ENCODE results near the gene ASL.
A peak's percentile ranks its signal among the peaks of the same experiment; 100 is the strongest.
"Not testable (repeated sequence)": the region's sequence is repeated elsewhere in the genome, so short reads cannot be mapped to it uniquely, and the experiment has no call there.

ASL gene

DNA sequence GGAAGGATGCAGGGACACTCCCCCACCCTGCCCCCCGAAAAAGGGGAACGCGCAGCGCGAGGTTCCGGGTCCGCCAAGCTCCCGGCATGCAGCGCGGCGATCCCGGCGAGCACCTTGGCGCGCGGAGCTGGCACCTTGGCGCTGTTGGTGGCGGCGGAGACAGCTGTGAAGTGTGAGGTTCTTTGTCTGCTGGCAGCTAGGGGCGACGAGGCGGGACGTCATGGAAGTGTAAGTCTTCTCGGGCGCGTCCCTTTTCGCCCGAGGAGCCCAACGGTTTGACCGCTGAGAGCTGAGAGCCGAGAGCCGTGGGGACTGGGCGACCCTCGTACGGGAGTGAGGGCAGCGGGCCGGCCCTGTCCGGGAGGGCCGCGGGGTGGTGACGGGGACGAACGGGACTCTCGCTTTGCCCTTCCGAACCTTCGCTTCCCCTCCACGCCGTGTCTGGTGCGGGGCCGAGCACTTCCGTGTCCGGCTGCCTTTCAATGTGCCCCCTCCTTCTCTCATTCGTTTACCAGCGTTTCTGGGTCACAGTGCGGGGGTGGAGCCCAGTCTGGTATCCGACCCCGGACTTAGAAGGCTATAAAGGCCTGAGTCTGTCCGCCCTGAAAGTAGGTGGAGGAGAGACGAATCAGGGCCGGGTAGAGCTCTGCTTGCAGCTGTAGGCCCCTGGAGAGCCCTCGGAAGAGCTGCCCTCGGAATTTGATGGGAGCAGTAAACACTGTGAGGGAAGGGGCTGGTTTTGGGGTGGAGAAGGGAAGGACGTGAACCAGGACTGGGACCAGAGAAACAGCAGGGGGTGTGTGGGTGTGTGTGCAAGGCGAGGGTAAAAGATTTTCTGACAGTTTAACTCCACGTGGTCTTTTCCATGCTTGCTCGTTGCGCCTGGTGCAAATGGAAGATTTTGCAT is 39.4 kb downstream of the ASL start, which contains the start of gene CRCP:
Gene CRCP, plus strand, starts transcription at position 105 of the 907 bp plus-strand sequence. Its CDS starts 116 bp downstream, at position 221.
- Histone ChIP-seq H3K27ac (peak within 1 kb of the TSS; percentile 42 to 99 (median 95)), H3K4me3 (peak within 1 kb of the TSS; percentile 77 to 94 (median 85))

DNA sequence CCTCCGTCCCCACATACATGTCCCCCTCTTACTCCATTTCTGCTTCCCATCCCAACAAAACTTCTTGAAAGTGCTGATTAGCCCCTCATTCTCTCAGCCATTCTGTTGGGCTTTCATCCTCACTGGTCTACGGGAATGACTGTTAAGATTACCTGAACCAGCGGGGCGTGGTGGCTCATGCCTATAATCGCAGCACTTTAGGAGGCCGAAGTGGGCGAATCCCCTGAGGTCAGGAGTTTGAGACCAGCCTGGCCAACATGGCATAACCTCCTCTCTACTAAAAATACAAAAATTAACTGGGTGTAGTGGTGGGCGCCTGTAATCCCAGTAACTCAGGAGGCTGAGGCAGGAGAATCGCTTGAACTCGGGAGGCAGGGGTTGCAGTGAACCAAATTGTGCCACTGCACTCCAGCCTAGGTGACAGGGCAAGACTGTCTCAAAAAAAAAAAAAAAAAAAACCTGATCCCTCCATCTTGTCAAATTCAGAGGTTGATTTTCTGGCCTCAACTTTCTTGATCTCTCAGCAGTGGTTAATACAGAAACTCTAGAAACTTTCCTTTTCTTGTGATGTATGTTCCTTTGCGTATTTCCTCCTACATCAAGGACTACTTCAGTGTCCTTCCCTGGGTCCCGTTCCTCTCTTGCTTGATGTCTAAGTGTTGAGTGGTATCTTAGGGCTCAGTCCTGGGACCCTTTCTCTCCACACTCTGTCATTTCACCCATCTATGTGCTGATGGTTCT is 41.2 kb downstream of the ASL start:
- H3K27ac ChIP-seq, H3K4me3 ChIP-seq: not testable (repeated sequence)

DNA sequence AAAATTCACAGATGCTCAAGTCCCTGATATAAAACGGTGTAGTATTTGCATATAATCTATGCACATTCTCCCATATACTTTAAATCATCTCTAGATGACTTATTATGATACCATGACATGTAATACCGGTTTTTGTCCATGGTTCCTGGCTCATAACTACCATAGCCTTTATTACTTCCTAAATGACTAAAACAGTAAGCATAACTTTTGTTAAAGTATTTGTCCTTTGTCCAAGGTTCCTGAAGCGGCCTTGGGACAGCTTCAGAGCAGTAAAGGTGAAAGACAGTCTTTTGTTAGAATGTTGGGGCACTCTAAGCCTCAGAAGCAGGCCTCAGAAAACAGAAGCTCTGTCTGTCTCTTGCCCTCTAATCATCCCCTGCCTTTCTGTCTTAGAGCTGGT is 43.0 kb downstream of the ASL start:
- no peak overlapping the region for H3K4me3 ChIP-seq
- H3K27ac ChIP-seq: peak overlapping the region in 5 of 21 experiments; percentile 2 to 49 (median 47)

DNA sequence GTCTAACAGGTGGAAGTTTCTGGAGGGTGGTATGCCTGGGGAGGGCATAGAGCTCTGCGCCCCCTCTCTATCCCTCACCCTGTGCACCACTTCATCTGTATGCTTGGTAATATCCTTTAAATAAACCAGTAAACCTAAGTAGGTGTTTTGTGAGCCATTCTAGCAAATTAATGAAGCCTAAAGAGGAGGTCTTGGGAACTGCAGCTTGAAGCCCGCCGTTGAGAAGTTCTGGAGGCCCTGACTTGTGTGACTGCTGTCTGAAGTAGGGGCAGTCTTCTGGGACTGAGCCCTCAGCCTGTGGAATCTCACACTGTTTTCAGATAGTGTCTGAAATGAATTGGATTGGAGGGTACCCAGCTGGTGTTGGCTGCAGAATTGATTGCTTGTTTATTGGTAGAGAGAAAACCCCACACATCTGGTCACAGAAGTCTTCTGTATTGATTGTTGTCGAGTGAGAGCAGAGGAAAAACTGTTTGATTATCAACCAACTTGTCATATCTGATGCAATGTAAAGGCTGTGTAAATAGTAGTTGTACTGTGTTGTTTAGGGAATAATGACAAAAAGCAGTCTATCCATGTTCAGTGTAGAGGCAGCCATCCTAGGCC is 43.7 kb downstream of the ASL start:
- peak overlapping the region in 5 of 21 experiments; percentile 2 to 49 (median 47) for H3K27ac ChIP-seq
- H3K4me3 ChIP-seq: no peak overlapping the region

DNA sequence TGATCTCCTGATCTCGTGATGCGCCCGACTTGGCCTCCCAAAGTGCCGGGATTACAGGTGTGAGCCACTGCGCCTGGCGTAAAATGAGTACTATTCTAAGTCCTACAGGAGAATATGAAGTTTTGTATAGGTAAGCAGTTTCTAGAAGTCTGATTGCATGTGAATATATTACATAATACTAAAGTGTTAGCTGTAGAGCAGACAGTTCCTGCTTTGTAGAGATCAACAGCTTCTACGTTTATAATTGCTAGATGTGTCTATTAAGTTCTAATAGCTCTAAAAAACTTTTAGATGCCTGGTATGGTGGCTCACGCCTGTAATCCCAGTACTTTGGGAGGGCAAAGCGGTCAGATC is 47.5 kb downstream of the ASL start:
- no peak overlapping the region for H3K27ac ChIP-seq

DNA sequence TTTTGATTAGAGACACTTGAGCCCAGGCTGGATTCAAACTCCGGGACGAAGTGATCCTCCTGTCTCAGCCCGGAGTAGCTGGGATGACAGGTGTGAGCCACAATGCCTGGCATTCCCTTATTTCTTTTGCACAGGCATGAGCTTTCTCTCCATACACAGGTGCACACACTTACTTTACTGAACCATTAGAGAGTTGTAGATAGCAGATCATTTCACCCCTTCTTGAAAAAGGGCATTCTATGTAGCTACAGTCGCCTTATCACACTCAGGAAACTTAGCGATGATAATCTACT is 48.9 kb downstream of the ASL start:
- H3K4me3 ChIP-seq: not testable (repeated sequence)
- peak overlapping the region in 1 of 21 experiments; percentile 54 for H3K27ac ChIP-seq

More for the DNA sequence above, 47.5 kb downstream of the ASL start:
- H3K4me3 ChIP-seq: no peak overlapping the region

DNA sequence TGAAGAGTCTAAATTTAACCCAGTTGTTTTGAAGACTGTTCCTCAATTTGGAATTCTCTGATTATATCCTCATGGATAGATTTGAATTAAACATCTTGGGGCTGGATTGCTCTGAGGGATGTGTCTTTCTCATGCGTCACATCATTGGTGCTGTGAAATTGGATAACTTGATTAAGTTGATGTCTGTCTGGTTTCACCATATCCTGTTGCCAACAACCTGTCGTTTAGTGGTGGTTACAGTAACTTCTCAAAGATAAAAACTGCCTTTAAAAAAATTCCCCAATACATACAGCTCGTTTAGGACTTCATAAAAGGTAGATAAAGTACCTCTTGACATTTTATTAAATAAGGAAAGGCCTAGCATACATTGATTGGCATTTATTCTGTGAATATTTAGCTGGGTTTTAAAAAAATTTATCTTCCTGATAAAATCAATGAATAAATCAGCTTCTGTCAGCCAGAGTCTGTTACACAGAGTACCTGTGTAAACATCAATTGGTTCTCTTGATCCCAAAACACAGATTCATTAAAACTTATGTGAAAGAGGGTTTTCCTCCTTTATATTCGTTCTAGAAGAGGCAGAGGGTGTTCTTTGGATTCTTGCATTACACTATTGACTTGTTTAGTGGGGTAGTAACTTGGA is 49.6 kb downstream of the ASL start:
- H3K4me3 ChIP-seq: no peak overlapping the region
- H3K27ac ChIP-seq: peak overlapping the region in 1 of 21 experiments; percentile 64

DNA sequence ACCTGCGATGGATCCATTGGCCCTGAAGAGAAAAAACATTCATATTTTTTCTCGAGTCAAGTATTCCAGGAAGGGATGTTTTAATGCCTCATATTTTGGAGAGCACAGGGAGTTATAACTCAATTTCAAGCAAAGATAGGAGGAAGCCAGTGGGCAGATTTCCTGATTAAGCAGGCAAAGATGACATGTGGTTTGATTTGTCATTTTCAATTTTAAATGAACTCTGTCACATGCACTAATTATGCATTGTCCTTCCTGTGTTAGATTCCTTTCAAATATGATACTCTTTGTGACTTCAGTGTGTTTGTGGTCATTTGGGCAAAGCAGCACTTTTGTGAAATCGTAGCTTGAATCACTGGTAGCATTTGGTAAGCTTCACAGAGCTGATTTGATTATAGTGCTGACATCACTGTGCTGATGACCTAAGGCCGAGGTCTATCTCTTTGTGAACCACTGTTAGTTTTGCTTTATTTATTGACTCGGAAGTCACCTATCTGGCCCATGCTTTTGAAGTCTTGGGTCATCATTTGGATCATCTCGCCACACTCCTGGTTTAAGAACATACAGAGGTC is 50.2 kb downstream of the ASL start:
- H3K27ac ChIP-seq: peak overlapping the region in 1 of 21 experiments; percentile 64
- not testable (repeated sequence) for H3K4me3 ChIP-seq

DNA sequence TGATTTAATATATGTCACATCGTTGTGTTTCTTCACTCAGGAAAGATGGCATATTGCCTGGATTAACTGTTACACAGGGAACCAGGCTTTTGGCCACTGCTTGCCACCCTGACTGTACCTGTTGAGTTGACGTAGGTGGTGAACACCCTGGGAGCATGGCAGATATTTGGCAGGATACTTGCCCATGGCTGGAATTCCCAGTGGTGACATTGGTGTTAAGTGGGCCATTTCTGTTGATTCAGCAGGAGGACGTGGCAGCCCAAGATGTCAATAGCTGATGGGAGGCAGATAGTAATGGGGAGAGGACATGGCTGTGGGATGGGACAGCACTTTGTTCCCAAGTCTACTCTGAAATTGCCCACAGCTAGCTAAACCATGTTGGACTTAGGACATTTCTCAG is 51.6 kb downstream of the ASL start:
- H3K27ac ChIP-seq: peak overlapping the region in 1 of 21 experiments; percentile 34
- H3K4me3 ChIP-seq: not testable (repeated sequence)

DNA sequence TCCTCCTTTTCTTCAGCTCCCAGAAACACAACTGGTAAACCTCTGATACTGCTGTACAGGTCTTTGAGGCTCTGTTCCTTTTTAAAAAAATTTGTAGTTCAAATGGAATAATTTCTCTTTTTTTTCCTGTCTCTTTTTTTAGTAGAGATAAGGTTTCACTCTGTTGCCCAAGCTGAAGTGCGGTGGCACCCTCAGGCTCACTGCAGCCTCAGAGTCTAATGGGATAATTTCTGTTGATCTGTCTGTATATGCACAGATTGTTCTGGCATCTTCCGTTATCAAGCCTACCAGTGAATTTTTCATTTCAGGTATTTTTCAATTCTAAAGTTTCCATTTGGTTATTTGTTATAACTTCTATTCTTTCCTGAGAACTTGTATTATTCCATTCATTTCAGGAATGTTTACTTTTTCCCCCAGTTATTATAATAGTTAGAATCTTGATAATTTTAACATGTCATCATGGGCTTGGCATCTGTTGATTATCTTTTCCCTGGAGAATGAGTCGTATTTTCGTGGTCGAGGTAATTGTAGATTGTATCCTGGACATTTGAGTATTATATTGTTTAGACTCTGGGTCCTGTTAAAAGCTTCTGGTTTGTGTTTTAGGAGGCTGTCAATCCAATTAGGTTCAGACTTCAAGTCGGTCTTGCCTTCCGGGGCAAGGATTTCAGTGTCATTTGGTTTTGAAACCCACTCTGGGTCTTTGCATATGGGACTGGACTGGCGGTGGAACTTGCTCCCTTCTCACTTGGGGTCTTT is 63.6 kb downstream of the ASL start:
- Histone ChIP-seq H3K4me3 (no peak overlapping the region), H3K27ac (peak overlapping the region in 2 of 21 experiments; percentile 11 to 24)

DNA sequence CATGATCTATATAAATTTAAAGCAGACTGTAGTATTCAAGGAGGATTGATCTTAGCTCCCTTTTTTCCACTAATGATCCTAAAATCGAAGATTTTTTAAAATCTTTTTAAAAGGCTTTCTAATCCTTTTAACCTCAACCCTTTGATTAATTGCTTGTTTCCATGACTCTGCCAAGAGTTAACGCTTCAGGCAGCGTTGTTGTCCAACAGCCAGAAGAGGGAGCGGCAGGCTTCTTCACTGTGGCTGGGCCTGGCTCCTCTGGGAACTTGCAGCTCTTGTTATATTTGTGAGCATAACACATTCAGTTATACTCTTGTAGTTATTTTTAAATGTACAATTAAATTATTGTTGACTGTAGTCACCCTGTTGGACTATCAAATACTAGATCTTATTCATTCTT is 65.3 kb downstream of the ASL start:
- H3K27ac ChIP-seq: peak overlapping the region in 13 of 21 experiments; percentile 5 to 72 (median 56)

DNA sequence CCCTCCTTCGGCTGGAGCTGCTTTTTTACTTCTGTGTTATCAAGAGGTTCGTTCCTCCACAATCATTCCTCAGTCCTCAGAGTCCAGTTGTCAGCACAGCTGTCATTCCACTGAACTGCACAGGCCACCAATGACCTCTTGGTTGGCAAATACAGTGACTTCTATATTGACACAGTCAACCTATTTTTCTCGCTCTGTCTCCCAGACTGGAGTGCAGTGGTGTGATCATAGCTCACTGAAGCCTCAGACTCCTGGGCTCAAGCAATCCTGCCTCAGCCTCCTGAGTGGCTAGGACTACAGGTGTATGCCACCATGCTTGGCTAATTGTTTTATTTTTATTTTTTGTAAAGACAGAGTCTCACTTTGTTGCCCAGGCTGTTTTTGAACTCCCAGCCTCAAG is 66.7 kb downstream of the ASL start:
- Histone ChIP-seq H3K4me3 (no peak overlapping the region), H3K27ac (peak overlapping the region in 12 of 21 experiments; percentile 6 to 69 (median 43))

More for the DNA sequence above, 65.3 kb downstream of the ASL start:
- H3K4me3 ChIP-seq: no peak overlapping the region

DNA sequence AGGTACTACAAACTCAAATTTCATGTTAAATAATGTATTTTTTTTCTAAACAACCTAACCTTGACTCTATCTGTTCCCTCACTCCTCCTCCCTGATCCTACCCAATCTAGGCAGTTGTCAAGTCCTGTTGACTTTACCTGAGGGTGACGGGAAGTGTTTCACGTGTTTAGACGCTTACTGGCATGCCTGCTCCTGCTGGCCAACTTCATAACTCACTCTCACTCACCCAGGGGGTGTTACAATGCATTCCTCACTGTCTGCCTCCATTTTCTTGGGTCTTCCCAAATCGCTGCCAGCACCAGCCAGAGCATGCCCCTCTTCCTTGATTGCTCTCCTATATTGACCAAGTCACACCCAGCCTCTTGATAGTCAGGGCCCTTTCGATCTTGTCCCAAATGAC is 67.4 kb downstream of the ASL start:
- H3K27ac ChIP-seq: peak overlapping the region in 12 of 21 experiments; percentile 4 to 64 (median 42)
- H3K4me3 ChIP-seq: no peak overlapping the region

Measured in skin epidermis (tissue), 12 donors.